NT2/D1 (cell line): ENCODE measurements around the gene SLC22A2.

Source experiments
- SUZ12 ChIP-seq: IDR thresholded peaks from 2 replicates; pipeline ENCODE4 v1.6.1; 2011; ENCODE audit not compliant: insufficient read length, insufficient read depth; ENCODE audit errors: extremely low read depth
- YY1 ChIP-seq: IDR thresholded peaks from 2 replicates; pipeline ENCODE4 v1.6.1; 2011; ENCODE audit not compliant: insufficient read length, insufficient read depth
- ZNF274 ChIP-seq: IDR thresholded peaks from 2 replicates; pipeline ENCODE4 v1.6.1; 2011; ENCODE audit warnings: mild to moderate bottlenecking, low read depth, low read length

GRCh38 chr6:160238278-160238711 lies 20.3 kb downstream of the SLC22A2 start:
- TF ChIP-seq SUZ12, result no peak
- no peak for TF ChIP-seq YY1
- TF ChIP-seq ZNF274, result no peak
